Tibial nerve (tissue), 4 donors: ENCODE measurements around the gene DDX51. TPM values are rescaled to one million over a fixed set of nuclear protein-coding genes. Genes with fewer than 3 reads are reported as not detected.
"Not testable (repeated sequence)": the region's sequence is repeated elsewhere in the genome, so short reads cannot be mapped to it uniquely, and the experiment has no call there.

Experiments used
- DNase-seq, 2 donors: peaks; one replicate each; pipeline ENCODE4 v3.0.0-alpha.2; 2019; ENCODE audit warnings: low spot score in 2 of 2
- H3K27ac ChIP-seq, 4 donors: fragments of 200-600 bp; sonication (generic) in 3 of 4; one replicate each; pipeline ENCODE4 v1.5.1; 2017 to 2019; ENCODE audit warnings: mild to moderate bottlenecking in 1 of 4
- H3K27me3 ChIP-seq, 2 donors: fragments of 200-600 bp; sonication (generic) in 1 of 2; one replicate each; pipeline versions ENCODE4 v1.5.1 to v1.6.0; 2017 to 2019
- H3K36me3 ChIP-seq, 3 donors: fragments of 200-600 bp; sonication (generic); one replicate each; pipeline ENCODE4 v1.5.1; 2018 to 2019
- H3K4me1 ChIP-seq, 4 donors: fragments of 200-600 bp; sonication (generic) in 3 of 4; one replicate each; pipeline ENCODE4 v1.5.1; 2017 to 2019
- H3K4me3 ChIP-seq, 4 donors: fragments of 200-600 bp; sonication (generic) in 3 of 4; one replicate each; pipeline ENCODE4 v1.5.1; 2017 to 2019; ENCODE audit warnings: mild to moderate bottlenecking in 1 of 4, moderate library complexity in 1 of 4
- H3K9me3 ChIP-seq, 4 donors: fragments of 200-600 bp; sonication (generic) in 3 of 4; one replicate each; pipeline ENCODE4 v1.5.1; 2017 to 2019
- CTCF ChIP-seq, 5 experiments: fragments of 200-600 bp in 3 of 5; fragments of 450-650 bp in 2 of 5; sonication (generic) in 3 of 5; IDR thresholded peaks; one replicate each; pipeline ENCODE4 v1.5.1; 2016 to 2019; ENCODE audit warnings: antibody characterized with exemption in 5 of 5, mild to moderate bottlenecking in 3 of 5, moderate library complexity in 2 of 5
- EP300 ChIP-seq, 2 donors: sonication (generic); formaldehyde crosslinking; IDR thresholded peaks; one replicate each; pipeline ENCODE4 v1.6.1; 2017; ENCODE audit warnings: antibody characterized with exemption in 2 of 2, mild to moderate bottlenecking in 1 of 2
- POLR2A ChIP-seq, 2 donors: fragments of 450-650 bp; IDR thresholded peaks; one replicate each; pipeline ENCODE4 v1.6.1; 2017; ENCODE audit warnings: antibody characterized with exemption in 2 of 2, mild to moderate bottlenecking in 2 of 2, moderate library complexity in 2 of 2
- WGBS, 2 donors: methylation state at CpG; one replicate each; pipeline ENCODE4 v1.1.5; 2018; 5-methylcytosine and 5-hydroxymethylcytosine counted together
- total RNA-seq, 4 donors: library from RNA; depleted of rRNA; stranded (reverse); fragments of >200 nt; gene quantifications; one replicate each; pipeline ENCODE4 v1.1.0, GENCODE V29; 2016

The DDX51 gene
- total RNA-seq, 4 donors from 2014 or later, result 15.5 to 43.8 (median 28.7) TPM

- Histone ChIP-seq H3K4me1 (no peaks in the 10 kb centered on the region), H3K36me3 (peaks cover 0 to 65% (median 4%) of the 10 kb centered on the region in 3 donors), H3K27ac (no peak overlapping the region), H3K27me3 (no peaks in the 10 kb centered on the region), H3K4me3 (no peak overlapping the region), H3K9me3 (no peaks in the 10 kb centered on the region)
- TF ChIP-seq EP300 (IDR thresholded peaks at IDR 0.05) (no peak), POLR2A (IDR thresholded peaks at IDR 0.05) (no peak), CTCF (IDR thresholded peaks at IDR 0.05) (no peak)
- 92 to 97% methylated on average over 6 of the region's 6 CpGs for WGBS, 2 donors
- DNase-seq, result no peak
These were observed 38.7 kb downstream of the DDX51 start for GRCh38 chr12:132105467-132105866.

DNA sequence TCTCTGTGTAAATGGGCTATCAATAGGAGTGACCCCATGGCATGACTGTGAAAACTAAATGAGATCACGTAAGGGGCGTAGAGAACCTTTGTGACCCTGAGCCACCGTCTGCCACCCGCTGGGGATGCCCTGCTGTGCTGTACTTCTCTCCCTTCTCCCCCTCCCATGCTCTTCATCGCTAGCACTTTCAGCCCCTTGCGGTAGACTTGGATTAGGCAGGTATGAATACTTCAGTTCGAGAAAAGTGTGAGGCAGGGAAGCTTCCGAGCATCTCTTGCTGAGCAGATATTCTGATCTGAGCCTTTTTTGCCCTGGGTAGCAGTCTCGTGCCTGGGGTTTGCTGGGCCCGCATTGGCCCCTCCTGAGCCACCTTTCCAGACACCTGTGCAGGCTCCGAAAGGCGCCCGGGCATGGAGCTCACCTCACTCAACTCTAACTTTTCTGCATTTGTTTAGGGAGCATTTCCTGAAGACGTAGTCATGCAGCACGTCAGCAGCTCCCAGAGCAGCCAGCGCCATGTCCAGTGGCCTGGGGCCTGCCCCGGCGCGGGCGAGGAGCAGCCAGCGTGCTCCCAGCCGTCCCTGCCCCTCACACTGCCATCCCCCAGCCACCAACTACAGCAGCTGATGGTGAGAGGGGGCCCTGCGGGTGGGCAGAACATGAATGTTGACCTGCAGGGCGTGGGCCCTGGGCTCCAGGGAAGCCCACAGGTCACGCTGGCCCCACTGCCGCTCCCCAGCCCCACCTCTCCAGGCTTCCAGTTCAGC lies 40.4 kb downstream of the DDX51 start:
- Histone ChIP-seq H3K9me3 (no peaks in the 10 kb centered on the region), H3K36me3 (peaks cover 0 to 60% (median 4%) of the 10 kb centered on the region in 3 donors), H3K4me3 (no peak overlapping the region), H3K4me1 (no peaks in the 10 kb centered on the region), H3K27me3 (no peaks in the 10 kb centered on the region), H3K27ac (no peak overlapping the region)
- no peak for DNase-seq
- TF ChIP-seq CTCF (IDR thresholded peaks at IDR 0.05), result no peak
- no peak for TF ChIP-seq EP300 (IDR thresholded peaks at IDR 0.05)
- TF ChIP-seq POLR2A (IDR thresholded peaks at IDR 0.05), result no peak
- WGBS, 2 donors, result 89% methylated on average over 19 to 26 of the region's 26 CpGs

DNA sequence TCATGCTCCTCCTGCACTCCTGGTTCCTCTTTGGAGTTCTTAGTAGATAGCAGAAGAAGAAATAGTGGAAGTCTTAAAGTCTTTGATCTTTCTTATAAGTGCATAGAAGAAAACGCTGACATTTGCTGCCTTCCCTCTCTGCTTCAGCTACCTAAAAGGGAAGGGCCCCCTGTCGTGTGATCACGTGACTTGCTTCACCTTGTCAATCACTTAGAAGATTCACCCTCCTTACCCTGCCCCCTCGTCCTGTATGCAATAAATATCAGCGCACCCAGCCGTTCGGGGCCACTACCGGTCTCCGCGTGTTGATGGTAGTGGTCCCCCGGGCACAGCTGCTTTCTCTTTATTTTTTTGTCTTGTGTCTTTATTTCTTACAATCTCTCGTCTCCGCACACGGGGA lies 41.0 kb downstream of the DDX51 start:
- H3K4me3 ChIP-seq, H3K27ac ChIP-seq, H3K4me1 ChIP-seq, DNase-seq, H3K27me3 ChIP-seq, H3K9me3 ChIP-seq: not testable (repeated sequence)
- peaks cover 0 to 60% (median 4%) of the 10 kb centered on the region in 3 donors for H3K36me3 ChIP-seq
- 74 to 79% methylated on average over 14 of the region's 14 CpGs for WGBS, 2 donors

GRCh38 chr12:132102297-132102696 lies 41.8 kb downstream of the DDX51 start:
- Histone ChIP-seq H3K27ac (no peak overlapping the region), H3K36me3 (peaks cover 0 to 60% (median 4%) of the 10 kb centered on the region in 3 donors), H3K9me3 (no peaks in the 10 kb centered on the region), H3K4me3 (no peak overlapping the region), H3K27me3 (no peaks in the 10 kb centered on the region), H3K4me1 (no peaks in the 10 kb centered on the region)
- no peak for DNase-seq
- no peak for TF ChIP-seq EP300 (IDR thresholded peaks at IDR 0.05)
- no peak for TF ChIP-seq CTCF (IDR thresholded peaks at IDR 0.05)
- TF ChIP-seq POLR2A (IDR thresholded peaks at IDR 0.05), result no peak
- 92% methylated on average over 9 of the region's 9 CpGs for WGBS, 2 donors

DNA sequence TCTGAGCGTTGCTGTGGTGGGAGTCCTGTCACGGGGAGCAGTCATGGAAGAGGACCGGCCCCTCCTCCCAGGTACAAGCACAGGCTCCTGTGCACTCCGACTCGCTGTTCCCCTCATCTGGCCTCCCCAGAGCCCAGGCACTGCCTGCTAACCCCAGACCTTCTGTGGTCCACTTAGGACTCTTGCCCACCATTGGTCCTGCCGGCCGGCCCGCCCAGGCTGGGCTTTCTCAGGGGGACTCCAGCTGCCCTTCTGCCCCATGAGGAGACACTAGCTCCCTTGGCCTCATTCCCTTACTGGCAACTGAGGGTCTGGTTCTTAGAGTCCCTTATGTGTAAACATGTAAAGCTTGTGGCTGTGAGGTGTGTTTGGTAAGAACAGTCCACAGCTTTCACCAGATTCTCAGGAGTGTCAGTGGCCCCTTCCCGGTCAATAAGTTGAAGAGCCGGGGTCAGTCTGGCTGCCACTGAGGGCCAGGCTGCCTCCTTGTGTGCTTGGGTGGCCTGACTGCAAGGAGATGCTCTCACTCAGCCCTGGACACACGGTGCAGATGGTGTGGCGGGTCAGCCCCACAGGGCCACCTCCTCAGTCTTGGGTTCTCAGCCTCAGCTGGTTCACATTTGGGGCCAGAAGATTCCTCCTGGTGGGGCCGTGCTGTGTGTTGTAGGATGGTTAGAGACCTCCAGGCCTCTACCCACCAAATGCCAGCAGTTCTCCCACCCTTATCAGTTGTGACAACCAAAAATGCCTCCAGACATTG lies 43.6 kb downstream of the DDX51 start:
- DNase-seq, result no peak

More for the DNA sequence above, 43.6 kb downstream of the DDX51 start:
- H3K4me3 ChIP-seq, result no peak overlapping the region
- H3K27me3 ChIP-seq, result no peaks in the 10 kb centered on the region
- no peak for TF ChIP-seq EP300 (IDR thresholded peaks at IDR 0.05)
- no peak for TF ChIP-seq CTCF (IDR thresholded peaks at IDR 0.05)
- TF ChIP-seq POLR2A (IDR thresholded peaks at IDR 0.05), result no peak
- no peaks in the 10 kb centered on the region for H3K9me3 ChIP-seq
- H3K4me1 ChIP-seq, result no peaks in the 10 kb centered on the region
- no peak overlapping the region for H3K27ac ChIP-seq
- 90 to 94% methylated on average over 11 to 13 of the region's 13 CpGs for WGBS, 2 donors
- peaks cover 0 to 52% (median 0%) of the 10 kb centered on the region in 3 donors for H3K36me3 ChIP-seq
